Endodermal cell (in vitro differentiated cells): ENCODE data around the gene PTPN12. TPM values are rescaled to one million over a fixed set of nuclear protein-coding genes. Genes with fewer than 3 reads are reported as not detected.
"Not testable (repeated sequence)": the region's sequence is repeated elsewhere in the genome, so short reads cannot be mapped to it uniquely, and the experiment has no call there.

Experiments
- DNase-seq: peaks from one replicate; pipeline ENCODE4 v3.0.0-alpha.2; 2017
- H3K27ac ChIP-seq: 2 replicates; pipeline ENCODE4 v1.5.1; 2013; ENCODE audit warnings: mild to moderate bottlenecking, low read depth, low read length, moderate library complexity
- H3K27me3 ChIP-seq: 2 replicates; pipeline ENCODE4 v1.6.1; 2013; ENCODE audit warnings: mild to moderate bottlenecking, low read length, moderate library complexity; ENCODE audit not compliant: insufficient read depth, control insufficient read depth, poor library complexity, severe bottlenecking
- H3K36me3 ChIP-seq: 2 replicates; pipeline ENCODE4 v1.7.0; 2013; ENCODE audit warnings: mild to moderate bottlenecking, low read length, moderate library complexity; ENCODE audit not compliant: control insufficient read depth, insufficient read depth
- H3K4me1 ChIP-seq: one replicate; pipeline ENCODE4 v1.7.0; 2013; ENCODE audit warnings: low read length; ENCODE audit not compliant: control insufficient read depth, insufficient read depth
- H3K4me3 ChIP-seq: 2 replicates; pipeline ENCODE4 v1.5.1; 2013; ENCODE audit warnings: mild to moderate bottlenecking, low read length, moderate library complexity
- H3K9ac ChIP-seq: 2 replicates; pipeline ENCODE4 v1.6.1; 2013; ENCODE audit warnings: mild to moderate bottlenecking, low read length, moderate library complexity; ENCODE audit not compliant: poor library complexity, severe bottlenecking; ENCODE audit errors: extremely low read depth
- H3K9me3 ChIP-seq: 2 replicates; pipeline ENCODE4 v1.6.1; 2013; ENCODE audit warnings: mild to moderate bottlenecking, low read length, moderate library complexity; ENCODE audit not compliant: control insufficient read depth
- H3K27ac Mint-ChIP-seq: 2 replicates; pipeline ENCODE4 v1.8.0; 2020; ENCODE audit warnings: mixed read lengths
- H3K27me3 Mint-ChIP-seq: 2 replicates; pipeline ENCODE4 v1.8.0; 2021; ENCODE audit warnings: mild to moderate bottlenecking, mixed read lengths; ENCODE audit not compliant: insufficient read depth
- H3K36me3 Mint-ChIP-seq: 2 replicates; pipeline ENCODE4 v1.8.0; 2020; ENCODE audit warnings: low read depth, mixed read lengths
- H3K4me1 Mint-ChIP-seq: 2 replicates; pipeline ENCODE4 v1.8.0; 2020; ENCODE audit warnings: mixed read lengths
- H3K4me3 Mint-ChIP-seq: 2 replicates; pipeline ENCODE4 v1.8.0; 2020; ENCODE audit warnings: mild to moderate bottlenecking, moderate library complexity, mixed read lengths
- H3K9me3 Mint-ChIP-seq: 2 replicates; pipeline ENCODE4 v1.8.0; 2020; ENCODE audit warnings: mild to moderate bottlenecking, mixed read lengths
- CTCF ChIP-seq: fragments of 200-600 bp; sonication (generic); conservative IDR thresholded peaks from 2 replicates; pipeline ENCODE4 v1.5.0; 2021; ENCODE audit warnings: antibody characterized with exemption, mild to moderate bottlenecking
- WGBS, 2 experiments: methylation state at CpG; one replicate each; pipeline versions ENCODE4 v1.1.5 to v1.1.7; 2013; ENCODE audit warnings: missing lambda C conversion rate in 2 of 2, mixed read lengths in 1 of 2; ENCODE audit not compliant: insufficient coverage in 1 of 2, insufficient read length in 1 of 2; 5-methylcytosine and 5-hydroxymethylcytosine counted together
- total RNA-seq, 2 donors: library from RNA; stranded (reverse); fragmentation: NEBNext Ultra II Directional in 1 of 2; extraction: Animal tissue kit (Norgen Biotek cat#: 25700) in 1 of 2; gene quantifications; 2 replicates in 1 of 2; 3 replicates in 1 of 2; pipeline ENCODE4 v1.2.1, GENCODE V29; 2021

Gene PTPN12
- total RNA-seq, 2 donors from 2014 or later: 147 to 158 TPM

- H3K36me3 ChIP-seq: peaks cover 38% of the 10 kb centered on the region
- TF ChIP-seq CTCF: no peak
- peaks cover 36% of the 10 kb centered on the region for H3K4me1 Mint-ChIP-seq
- peaks cover 3% of the 10 kb centered on the region for H3K9me3 ChIP-seq
- no peaks in the 10 kb centered on the region for H3K27me3 Mint-ChIP-seq
- H3K4me3 ChIP-seq: peak overlapping the region; percentile 95
- H3K36me3 Mint-ChIP-seq: peaks cover 7% of the 10 kb centered on the region
- WGBS, 2 experiments: 84 to 90% methylated on average over 2 to 3 of the region's 4 CpGs
- peak overlapping the region; percentile 35 for H3K27ac Mint-ChIP-seq
- H3K4me1 ChIP-seq: peaks cover 5% of the 10 kb centered on the region
- no peaks in the 10 kb centered on the region for H3K27me3 ChIP-seq
- peaks cover 4% of the 10 kb centered on the region for H3K9me3 Mint-ChIP-seq
- H3K9ac ChIP-seq: no peak overlapping the region
- no peak overlapping the region for H3K27ac ChIP-seq
- no peak for DNase-seq
- peak overlapping the region; percentile 99 for H3K4me3 Mint-ChIP-seq
Observed at GRCh38 chr7:77540402-77540822, 3.3 kb downstream of the PTPN12 start.

GRCh38 chr7:77540993-77541392 is 3.9 kb downstream of the PTPN12 start:
- H3K27ac ChIP-seq: not testable (repeated sequence)
- H3K27ac Mint-ChIP-seq: peak overlapping the region; percentile 44
- 98 to 100% methylated on average over 4 to 6 of the region's 7 CpGs for WGBS, 2 experiments

GRCh38 chr7:77542409-77542808 is 5.3 kb downstream of the PTPN12 start:
- Histone ChIP-seq H3K4me1 (peaks cover 5% of the 10 kb centered on the region), H3K36me3 (peaks cover 38% of the 10 kb centered on the region), H3K9me3 (no peaks in the 10 kb centered on the region), H3K9ac (no peak overlapping the region), H3K27me3 (no peaks in the 10 kb centered on the region), H3K27ac (no peak overlapping the region), H3K4me3 (peak overlapping the region; percentile 95)
- H3K4me3 Mint-ChIP-seq: peak overlapping the region; percentile 9
- no peaks in the 10 kb centered on the region for H3K27me3 Mint-ChIP-seq
- 92 to 95% methylated on average over 1 of the region's 1 CpG for WGBS, 2 experiments
- H3K9me3 Mint-ChIP-seq: no peaks in the 10 kb centered on the region
- TF ChIP-seq CTCF: no peak
- peaks cover 12% of the 10 kb centered on the region for H3K36me3 Mint-ChIP-seq
- no peak overlapping the region for H3K27ac Mint-ChIP-seq
- DNase-seq: no peak
- peaks cover 46% of the 10 kb centered on the region for H3K4me1 Mint-ChIP-seq

More at GRCh38 chr7:77540993-77541392, 3.9 kb downstream of the PTPN12 start:
- H3K4me1 Mint-ChIP-seq: peaks cover 36% of the 10 kb centered on the region
- H3K9ac ChIP-seq, H3K27me3 Mint-ChIP-seq, H3K4me1 ChIP-seq, H3K9me3 ChIP-seq, DNase-seq, H3K27me3 ChIP-seq, H3K9me3 Mint-ChIP-seq, H3K36me3 Mint-ChIP-seq: not testable (repeated sequence)
- H3K4me3 Mint-ChIP-seq: peak overlapping the region; percentile 99
- peaks cover 38% of the 10 kb centered on the region for H3K36me3 ChIP-seq
- H3K4me3 ChIP-seq: peak overlapping the region; percentile 95

- H3K36me3 ChIP-seq: peaks cover 38% of the 10 kb centered on the region
- Mint-ChIP-seq H3K36me3 (peaks cover 12% of the 10 kb centered on the region), H3K27ac (peak overlapping the region; percentile 3), H3K4me3 (no peak overlapping the region), H3K4me1 (peaks cover 51% of the 10 kb centered on the region), H3K9me3 (no peaks in the 10 kb centered on the region), H3K27me3 (no peaks in the 10 kb centered on the region)
- no peak overlapping the region for H3K4me3 ChIP-seq
- H3K9ac ChIP-seq: no peak overlapping the region
- H3K4me1 ChIP-seq: peaks cover 5% of the 10 kb centered on the region
- H3K27ac ChIP-seq: no peak overlapping the region
- H3K27me3 ChIP-seq: no peaks in the 10 kb centered on the region
- TF ChIP-seq CTCF: no peak
- DNase-seq: no peak
- WGBS, 2 experiments: 62 to 68% methylated on average over 2 of the region's 2 CpGs
- H3K9me3 ChIP-seq: no peaks in the 10 kb centered on the region
Observed at GRCh38 chr7:77542895-77543294, 5.8 kb downstream of the PTPN12 start.
